H1 (cell line): ENCODE data around the gene DOHH. TPM values are rescaled to one million over a fixed set of nuclear protein-coding genes. Genes with fewer than 3 reads are reported as not detected.

ENCODE experiments used
- CTCF ChIA-PET: fragments of 300-600 bp; sonication (Branson Sonifier 250); formaldehyde crosslinking; loops from one replicate; lab custom pipeline; 2021; ENCODE audit not compliant: partially characterized antibody; lab: Charles Lee
- POLR2A ChIA-PET: fragments of 300-600 bp; sonication (Branson Sonifier 250); formaldehyde crosslinking; loops from one replicate; lab custom pipeline; 2021; ENCODE audit warnings: inconsistent platforms; ENCODE audit not compliant: partially characterized antibody; lab: Charles Lee
- DNase-seq, 2 experiments: peaks; one replicate each; pipeline versions ENCODE4 v3.0.0 to v3.0.0-alpha.2; 2010 to 2022; ENCODE audit warnings: low spot score in 2 of 2, low read depth in 1 of 2, mixed read lengths in 1 of 2
- FAIRE-seq: peaks from 2 replicates; lab custom pipeline; 2011; peaks lifted over from hg19 to GRCh38; lab: Jason Lieb, UNC
- H2AFZ ChIP-seq: 2 replicates; pipeline ENCODE4 v1.8.1; 2012; ENCODE audit warnings: low read length, inconsistent platforms
- H2AK5ac ChIP-seq: 2 replicates; pipeline ENCODE4 v1.6.1; 2013; ENCODE audit warnings: low read depth, low read length
- H2BK120ac ChIP-seq: replicated peaks from 2 replicates; pipeline ENCODE3; 2013; ENCODE audit warnings: low read depth, low read length, inconsistent platforms
- H2BK12ac ChIP-seq: 2 replicates; pipeline ENCODE4 v1.6.1; 2013; ENCODE audit warnings: low read depth, low read length
- H2BK15ac ChIP-seq: 2 replicates; pipeline ENCODE4 v1.6.1; 2013; ENCODE audit warnings: low read length
- H2BK20ac ChIP-seq: 2 replicates; pipeline ENCODE4 v1.6.1; 2013; ENCODE audit warnings: low read length
- H2BK5ac ChIP-seq: 2 replicates; pipeline ENCODE4 v1.6.1; 2013; ENCODE audit warnings: low read depth, low read length
- H3K14ac ChIP-seq: 2 replicates; pipeline ENCODE4 v1.6.1; 2013; ENCODE audit warnings: inconsistent platforms; ENCODE audit not compliant: insufficient read length
- H3K18ac ChIP-seq: 2 replicates; pipeline ENCODE4 v1.6.1; 2013; ENCODE audit warnings: low read length; ENCODE audit errors: extremely low read depth
- H3K23ac ChIP-seq: 2 replicates; pipeline ENCODE4 v1.6.1; 2013; ENCODE audit warnings: inconsistent platforms; ENCODE audit not compliant: insufficient read length
- H3K23me2 ChIP-seq: 2 replicates; pipeline ENCODE4 v1.6.1; 2013; ENCODE audit warnings: low read depth, low read length
- H3K27ac ChIP-seq: 2 replicates; pipeline ENCODE4 v1.6.1; 2011; ENCODE audit warnings: low read depth, low read length, inconsistent platforms
- H3K27me3 ChIP-seq, 4 experiments: replicated peaks in 1 of 4; 1 replicate in 1 of 4; 2 replicates in 3 of 4; pipeline versions ENCODE4 v1.6.1 to v1.8.1; 2011 to 2013; ENCODE audit warnings: low read length in 3 of 4, mild to moderate bottlenecking in 3 of 4, inconsistent platforms in 2 of 4, mixed read lengths in 2 of 4, moderate library complexity in 1 of 4; ENCODE audit not compliant: control insufficient read depth in 3 of 4, insufficient read depth in 3 of 4; ENCODE audit errors: extremely low read depth in 1 of 4
- H3K36me3 ChIP-seq, 4 experiments: 2 replicates each; pipeline versions ENCODE4 v1.6.1 to v1.8.1; 2011 to 2013; ENCODE audit warnings: mild to moderate bottlenecking in 4 of 4, low read length in 3 of 4, moderate library complexity in 2 of 4, control low read depth in 1 of 4, inconsistent platforms in 1 of 4; ENCODE audit not compliant: insufficient read depth in 4 of 4, control insufficient read depth in 2 of 4
- H3K4ac ChIP-seq: replicated peaks from 2 replicates; pipeline ENCODE3; 2013; ENCODE audit warnings: low read length, low read depth, mixed read lengths, inconsistent platforms; ENCODE audit not compliant: insufficient read length
- H3K4me1 ChIP-seq, 4 experiments: replicated peaks in 1 of 4; 1 replicate in 1 of 4; 2 replicates in 3 of 4; pipeline versions ENCODE4 v1.6.1 to v1.8.1; 2011 to 2013; ENCODE audit warnings: low read length in 3 of 4, inconsistent platforms in 2 of 4, mixed read lengths in 1 of 4; ENCODE audit not compliant: insufficient read depth in 4 of 4, control insufficient read depth in 3 of 4
- H3K4me2 ChIP-seq, 2 experiments: 2 replicates each; pipeline versions ENCODE4 v1.6.1 to v1.8.1; 2011 to 2013; ENCODE audit warnings: low read depth in 2 of 2, low read length in 2 of 2, control low read depth in 1 of 2, inconsistent platforms in 1 of 2, mild to moderate bottlenecking in 1 of 2; ENCODE audit not compliant: insufficient read depth in 1 of 2
- H3K4me3 ChIP-seq, 4 experiments: fragments of 200-600, 300-600 bp in 1 of 4; sonication (generic), shearing (Covaris generic), sonication (Bioruptor Twin) in 1 of 4; 2 replicates each; pipeline versions ENCODE4 v1.5.1 to v1.8.1; 2011 to 2016; ENCODE audit warnings: low read length in 4 of 4, low read depth in 3 of 4, control low read depth in 2 of 4, inconsistent platforms in 2 of 4, mild to moderate bottlenecking in 2 of 4, mixed read lengths in 1 of 4, moderate library complexity in 1 of 4; ENCODE audit not compliant: insufficient read depth in 2 of 4; ENCODE audit errors: extremely low read depth in 1 of 4
- H3K56ac ChIP-seq: replicated peaks from 2 replicates; pipeline ENCODE3; 2013; ENCODE audit warnings: low read depth, mild to moderate bottlenecking, mixed read lengths, low read length, inconsistent platforms; ENCODE audit not compliant: insufficient read length
- H3K79me1 ChIP-seq: 2 replicates; pipeline ENCODE4 v1.6.1; 2013; ENCODE audit warnings: low read depth, low read length, control low read depth
- H3K79me2 ChIP-seq, 2 experiments: 2 replicates each; pipeline versions ENCODE4 v1.6.1 to v1.8.1; 2012 to 2013; ENCODE audit warnings: low read length in 2 of 2, mild to moderate bottlenecking in 2 of 2, inconsistent platforms in 1 of 2; ENCODE audit not compliant: insufficient read depth in 2 of 2, control insufficient read depth in 1 of 2
- H3K9ac ChIP-seq, 4 experiments: replicated peaks in 1 of 4; 1 replicate in 1 of 4; 2 replicates in 3 of 4; pipeline versions ENCODE4 v1.6.1 to v1.8.1; 2011 to 2013; ENCODE audit warnings: low read depth in 3 of 4, low read length in 3 of 4, control low read depth in 2 of 4, mild to moderate bottlenecking in 2 of 4, moderate library complexity in 2 of 4, inconsistent platforms in 1 of 4; ENCODE audit errors: extremely low read depth in 1 of 4
- H3K9me3 ChIP-seq, 2 experiments: 2 replicates each; pipeline versions ENCODE4 v1.6.1 to v1.8.1; 2012 to 2013; ENCODE audit warnings: mild to moderate bottlenecking in 2 of 2, moderate library complexity in 2 of 2, control low read depth in 1 of 2, inconsistent platforms in 1 of 2, low read depth in 1 of 2, low read length in 1 of 2, mixed read lengths in 1 of 2; ENCODE audit not compliant: insufficient read depth in 2 of 2
- H4K20me1 ChIP-seq, 2 experiments: replicated peaks in 1 of 2; 2 replicates each; pipeline versions ENCODE3 to v1.8.1; 2011 to 2013; ENCODE audit warnings: inconsistent platforms in 2 of 2, low read length in 2 of 2, mild to moderate bottlenecking in 1 of 2; ENCODE audit not compliant: insufficient read depth in 2 of 2, control insufficient read depth in 1 of 2
- H4K5ac ChIP-seq: 2 replicates; pipeline ENCODE4 v1.6.1; 2013; ENCODE audit warnings: low read length, low read depth, mixed read lengths, inconsistent platforms; ENCODE audit not compliant: insufficient read length
- H4K8ac ChIP-seq: 2 replicates; pipeline ENCODE4 v1.8.0; 2013; ENCODE audit warnings: mild to moderate bottlenecking, moderate library complexity, low read length, inconsistent platforms; ENCODE audit not compliant: insufficient read depth; ENCODE audit errors: extremely low read depth
- H4K91ac ChIP-seq: replicated peaks from 2 replicates; pipeline ENCODE3; 2013; ENCODE audit warnings: low read length, mixed read lengths, inconsistent platforms; ENCODE audit not compliant: insufficient read length
- BCL11A ChIP-seq, 2 experiments: IDR thresholded peaks; one replicate each; pipeline ENCODE4 v1.6.1; 2011; ENCODE audit warnings: low read depth in 2 of 2, low read length in 2 of 2, mild to moderate bottlenecking in 2 of 2
- CREB1 ChIP-seq: IDR thresholded peaks from 2 replicates; pipeline ENCODE4 v1.6.1; 2012; ENCODE audit warnings: inconsistent platforms
- EGR1 ChIP-seq: IDR thresholded peaks from 2 replicates; pipeline ENCODE4 v1.6.1; 2011; ENCODE audit warnings: low read depth, low read length, borderline replicate concordance
- GTF2F1 ChIP-seq: IDR thresholded peaks from 2 replicates; pipeline ENCODE4 v1.6.1; 2012; ENCODE audit warnings: low read depth, low read length, improper control_type of control experiment, borderline replicate concordance
- HDAC2 ChIP-seq, 2 experiments: fragments of 300-600 bp in 1 of 2; sonication (generic) in 1 of 2; IDR thresholded peaks; 2 replicates each; pipeline ENCODE4 v1.6.1; 2011 to 2012; ENCODE audit warnings: low read depth in 2 of 2, low read length in 2 of 2, mild to moderate bottlenecking in 2 of 2, moderate library complexity in 2 of 2, borderline replicate concordance in 1 of 2, inconsistent platforms in 1 of 2
- MAFK ChIP-seq: IDR thresholded peaks from 2 replicates; pipeline ENCODE4 v1.6.1; 2012; ENCODE audit warnings: low read depth, mild to moderate bottlenecking, improper control_type of control experiment, low read length
- RNF2 ChIP-seq: fragments of 200-900, 300-1000 bp; sonication (generic); IDR thresholded peaks from 2 replicates; pipeline ENCODE4 v1.7.1; 2016; ENCODE audit warnings: borderline replicate concordance, low read depth, mild to moderate bottlenecking, antibody characterized with exemption, low read length; ENCODE audit not compliant: poor library complexity, severe bottlenecking; ENCODE audit errors: missing control alignments
- SIX5 ChIP-seq: IDR thresholded peaks from 2 replicates; pipeline ENCODE4 v1.6.1; 2011; ENCODE audit warnings: mild to moderate bottlenecking, low read depth, low read length
- SRF ChIP-seq: IDR thresholded peaks from 2 replicates; pipeline ENCODE4 v1.6.1; 2011; ENCODE audit warnings: mild to moderate bottlenecking, low read depth, low read length, moderate library complexity
- WGBS, 2 experiments: shearing (Covaris generic) in 1 of 2; methylation state at CpG; one replicate each; pipeline versions ENCODE4 v1.1.6 to v1.1.7; 2013 to 2015; ENCODE audit warnings: low lambda C conversion rate in 2 of 2, mixed read lengths in 2 of 2, inconsistent platforms in 1 of 2, low coverage in 1 of 2, missing lambda C conversion rate in 1 of 2; ENCODE audit not compliant: insufficient replicate concordance in 2 of 2, insufficient coverage in 1 of 2, insufficient read length in 1 of 2; ENCODE audit errors: extremely low coverage in 1 of 2, missing lambda C conversion rate in 1 of 2; 5-methylcytosine and 5-hydroxymethylcytosine counted together
- polyA plus RNA-seq, 7 experiments: library from polyadenylated mRNA; depleted of rRNA in 3 of 7; stranded (reverse) in 5 of 7; unstranded in 2 of 7; fragments of >200 nt in 5 of 7; fragments of 200-250 nt in 2 of 7; gene quantifications; 1 replicate in 5 of 7; 2 replicates in 1 of 7; 4 replicates in 1 of 7; pipeline versions ENCODE4 v1.2.1 to v1.2.3, GENCODE V29; 2011 to 2013; ENCODE audit warnings: missing spikeins in 2 of 7, mixed read lengths in 2 of 7
- total RNA-seq: library from RNA; stranded (reverse); fragmentation: NEBNext Ultra II Directional; extraction: Animal tissue kit (Norgen Biotek cat#: 25700); gene quantifications from 2 replicates; pipeline ENCODE4 v1.2.1, GENCODE V29; 2021

DOHH gene
- total and polyA plus RNA-seq, 2 of the 8 experiments (the other 6 are each of a cell fraction or from before 2014, with no cell fraction given): 7.3 to 17.7 TPM

GRCh38 chr19:3521104-3521445 lies 20.6 kb upstream of the DOHH start:
- no peaks in the 10 kb centered on the region for H3K23me2 ChIP-seq
- no peak overlapping the region for H2BK20ac ChIP-seq
- H3K27me3 ChIP-seq: no peaks in the 10 kb centered on the region
- peaks cover 0 to 29% (median 20%) of the 10 kb centered on the region in 4 experiments; a peak in 6 of 7 replicates for H3K4me1 ChIP-seq
- no peak overlapping the region; the same call in 1 of the 2 replicates for H2AK5ac ChIP-seq
- no peak overlapping the region for H3K18ac ChIP-seq
- H3K36me3 ChIP-seq: peaks cover 0 to under 1% (median 0%) of the 10 kb centered on the region in 4 experiments; a peak in 1 of 8 replicates
- H3K23ac ChIP-seq: no peak overlapping the region
- H2BK15ac ChIP-seq: no peak overlapping the region
- no peak overlapping the region for H4K91ac ChIP-seq
- no peaks in the 10 kb centered on the region for H3K9me3 ChIP-seq
- peaks cover 0 to 43% of the 10 kb centered on the region in 2 experiments; a peak in 3 of 4 replicates for H3K79me2 ChIP-seq
- DNase-seq (no peak), FAIRE-seq (no peak)
- CTCF ChIA-PET: interaction anchor here (0.6 to 4.7 kb wide), 7 partner anchors 8 to 129 kb away, joined by 3 to 15 read pairs (median 3); no protein-coding TSS in a partner anchor
- no peak overlapping the region for H3K14ac ChIP-seq
- peaks cover 5% of the 10 kb centered on the region; the same call in 1 of the 2 replicates for H3K79me1 ChIP-seq
- H3K4me2 ChIP-seq: no peak overlapping the region
- POLR2A ChIA-PET: interaction anchor here (1.4 to 1.5 kb wide), 2 partner anchors 8 to 11 kb away, joined by 4 to 7 read pairs; no protein-coding TSS in a partner anchor
- H2AFZ ChIP-seq: no peak overlapping the region
- no peak overlapping the region for H3K9ac ChIP-seq
- no peak overlapping the region for H4K8ac ChIP-seq
- peak overlapping the region; percentile 77; the same call in 1 of the 2 replicates for H2BK12ac ChIP-seq
- peaks cover 0 to 14% of the 10 kb centered on the region in 2 experiments for H4K20me1 ChIP-seq
- no peak overlapping the region for H3K4ac ChIP-seq
- TF ChIP-seq RNF2 (no peak), GTF2F1 (no peak), MAFK (no peak), CREB1 (no peak), BCL11A (IDR thresholded peaks at IDR 0.05; ENCODE audit: low read depth in 2 of 2, low read length in 2 of 2) (no peak), SRF (no peak), SIX5 (no peak), HDAC2 (IDR thresholded peaks at IDR 0.05; ENCODE audit: borderline replicate concordance in 1 of 2, low read depth in 2 of 2, low read length in 2 of 2) (no peak), EGR1 (no peak)
- H3K56ac ChIP-seq: no peak overlapping the region
- H2BK120ac ChIP-seq: no peak overlapping the region
- H2BK5ac ChIP-seq: peak overlapping the region; percentile 47; the same call in 1 of the 2 replicates
- no peak overlapping the region for H3K4me3 ChIP-seq
- WGBS, 2 experiments: 96% methylated on average over 7 of the region's 7 CpGs; no CpG with 5 or more reads in 1 of the 2 experiments
- H4K5ac ChIP-seq: no peak overlapping the region
- H3K27ac ChIP-seq: no peak overlapping the region
